Stimulated activated CD8-positive, alpha-beta memory T cell treated with anti-CD3 and anti-CD28 coated beads, Interleukin-4, amount 100 ng/mL, for 48 hours (primary cell): ENCODE measurements around the gene C6orf132.
A peak's percentile ranks its signal among the peaks of the same experiment; 100 is the strongest.

Experiments used
- DNase-seq: peaks from one replicate; pipeline ENCODE4 v3.0.0-alpha.2; 2020

C6orf132 gene

GRCh38 chr6:42104095-42104803 is 38.2 kb downstream of the C6orf132 start:
- DNase-seq = peak; percentile 88

- no peak for DNase-seq
These were observed 38.7 kb downstream of the C6orf132 start for GRCh38 chr6:42103753-42104094.

- DNase-seq = no peak
These were observed 39.2 kb downstream of the C6orf132 start for GRCh38 chr6:42103216-42103615.

- no peak for DNase-seq
These were observed 41.2 kb downstream of the C6orf132 start for GRCh38 chr6:42101186-42101657.

GRCh38 chr6:42100029-42100901 is 42.2 kb downstream of the C6orf132 start:
- DNase-seq = peak; percentile 74

- DNase-seq = peak; percentile 75
These were observed 42.9 kb downstream of the C6orf132 start for GRCh38 chr6:42099340-42100028.

GRCh38 chr6:42095776-42096541 is 46.5 kb downstream of the C6orf132 start:
- no peak for DNase-seq

- no peak for DNase-seq
These were observed 47.3 kb downstream of the C6orf132 start for GRCh38 chr6:42095094-42095493.

- no peak for DNase-seq
These were observed 48.7 kb downstream of the C6orf132 start for GRCh38 chr6:42093582-42094329.

- no peak for DNase-seq
These were observed 50.7 kb downstream of the C6orf132 start for GRCh38 chr6:42091718-42092023.

- DNase-seq = no peak
These were observed 51.4 kb downstream of the C6orf132 start for GRCh38 chr6:42090819-42091717.

- DNase-seq = no peak
These were observed 54.3 kb downstream of the C6orf132 start for GRCh38 chr6:42088101-42088591.

GRCh38 chr6:42086046-42087035 is 56.1 kb downstream of the C6orf132 start:
- DNase-seq = no peak

GRCh38 chr6:42084889-42085288 is 57.5 kb downstream of the C6orf132 start:
- no peak for DNase-seq

GRCh38 chr6:42083530-42083929 is 58.9 kb downstream of the C6orf132 start:
- no peak for DNase-seq

- DNase-seq = no peak
These were observed 62.4 kb downstream of the C6orf132 start for GRCh38 chr6:42079941-42080464.

- DNase-seq = no peak
These were observed 64.0 kb downstream of the C6orf132 start for GRCh38 chr6:42078386-42078785.

- peak; percentile 85 for DNase-seq
These were observed 67.1 kb downstream of the C6orf132 start for GRCh38 chr6:42075159-42075838.

GRCh38 chr6:42073287-42073686 is 69.1 kb downstream of the C6orf132 start:
- DNase-seq = no peak
